NCI-H1930 (cell line): ENCODE data around the gene SH3RF3.

Experiments
- DNase-seq, 2 experiments: peaks; one replicate each; lab custom pipeline; 2025; lab: John Stamatoyannopoulos, UW

SH3RF3 gene

DNA sequence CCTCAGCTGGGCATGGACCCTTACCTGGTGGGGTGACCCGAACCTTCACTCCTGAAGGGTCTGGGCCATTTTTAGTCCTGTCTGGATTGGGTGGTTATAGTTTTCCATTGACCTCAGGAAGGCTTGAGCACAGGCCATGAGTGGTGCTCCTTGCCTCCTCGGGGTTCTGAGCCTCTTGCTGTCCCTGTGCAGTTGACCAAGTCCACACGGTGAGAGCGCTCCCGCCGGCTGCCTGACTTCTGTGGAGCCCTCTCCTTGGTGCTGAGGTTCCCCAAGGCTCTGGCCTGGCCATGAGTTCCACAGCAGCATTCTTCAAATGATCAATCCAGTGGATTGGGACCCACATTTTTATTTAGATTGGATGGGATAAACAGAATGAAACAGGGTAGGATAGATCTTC lies 325.3 kb downstream of the SH3RF3 start:
- no peak for DNase-seq

DNA sequence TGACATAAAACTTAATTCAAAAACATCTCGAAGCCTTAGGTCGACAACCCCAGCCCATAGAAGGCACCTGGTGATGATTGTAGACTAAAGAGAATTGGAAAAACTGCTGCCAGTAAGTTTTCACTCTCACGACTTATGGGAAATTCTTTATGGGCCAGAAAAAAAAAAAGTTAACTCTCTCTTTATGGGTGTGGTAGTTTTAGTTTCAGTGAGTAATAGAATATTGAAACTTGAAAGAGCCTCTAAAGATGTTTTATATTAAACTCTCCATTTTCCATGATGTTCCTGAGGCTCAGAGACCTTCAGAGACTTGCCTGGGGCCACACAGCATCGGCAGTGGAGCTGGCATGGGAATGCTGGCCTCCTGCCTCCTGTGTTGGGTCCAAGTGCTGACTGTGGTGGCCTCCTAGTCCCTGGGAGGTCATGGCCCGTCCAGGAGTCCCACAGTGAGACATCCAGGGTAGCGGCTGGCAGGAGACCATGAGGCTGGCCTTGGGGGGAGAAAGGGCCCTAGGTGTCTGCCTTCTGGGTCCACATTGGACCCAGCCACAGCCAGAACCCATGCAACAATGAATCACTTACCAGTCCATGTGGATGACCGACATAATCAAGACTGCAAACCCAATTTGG lies 325.9 kb downstream of the SH3RF3 start:
- no peak for DNase-seq

DNA sequence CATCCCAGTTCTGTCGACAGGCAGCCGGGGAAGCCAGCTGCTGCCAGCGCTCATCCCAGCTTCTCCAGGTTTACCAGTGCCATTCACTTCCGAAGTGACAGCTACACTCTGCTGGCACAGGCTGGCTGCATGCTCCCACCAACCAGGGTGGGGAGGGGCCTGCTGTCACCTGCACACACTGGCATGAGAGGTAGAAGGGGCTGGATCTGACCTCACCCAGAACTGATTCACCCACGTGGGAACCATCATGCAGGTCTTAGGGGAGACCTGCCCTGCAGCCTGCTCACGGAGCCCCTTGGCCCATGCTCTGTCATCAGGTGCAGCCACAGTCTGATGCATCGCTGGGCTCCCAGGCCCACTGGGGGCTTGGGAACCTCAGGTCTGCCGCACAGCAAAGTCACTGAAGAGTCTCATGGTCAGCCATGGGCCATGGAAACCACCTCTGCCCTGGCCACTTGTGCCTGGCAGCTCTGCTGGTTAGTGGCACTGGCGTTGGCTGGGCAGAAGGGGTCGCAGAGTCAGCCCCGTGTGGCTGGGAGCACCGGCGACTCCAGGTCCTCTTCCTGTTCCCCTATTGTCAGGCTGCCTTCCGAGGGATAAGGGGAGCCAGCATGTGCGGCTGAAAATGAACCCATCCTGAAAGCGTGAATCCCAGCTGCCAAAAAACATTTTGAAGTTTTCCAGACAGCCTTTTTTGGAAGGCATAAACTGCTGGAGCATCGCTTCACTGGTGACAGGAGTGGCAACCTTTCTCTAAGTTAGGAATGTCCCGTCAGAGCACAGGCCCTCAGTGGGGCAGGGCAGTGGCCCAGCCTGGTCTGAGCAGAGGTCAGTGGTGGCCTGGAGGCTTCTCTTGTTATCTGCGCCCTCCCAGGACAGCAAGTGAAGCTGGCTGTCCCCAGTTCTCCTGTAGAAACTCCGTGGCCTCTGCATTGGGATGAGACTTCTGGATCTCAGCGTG lies 327.0 kb downstream of the SH3RF3 start:
- DNase-seq: no peak

DNA sequence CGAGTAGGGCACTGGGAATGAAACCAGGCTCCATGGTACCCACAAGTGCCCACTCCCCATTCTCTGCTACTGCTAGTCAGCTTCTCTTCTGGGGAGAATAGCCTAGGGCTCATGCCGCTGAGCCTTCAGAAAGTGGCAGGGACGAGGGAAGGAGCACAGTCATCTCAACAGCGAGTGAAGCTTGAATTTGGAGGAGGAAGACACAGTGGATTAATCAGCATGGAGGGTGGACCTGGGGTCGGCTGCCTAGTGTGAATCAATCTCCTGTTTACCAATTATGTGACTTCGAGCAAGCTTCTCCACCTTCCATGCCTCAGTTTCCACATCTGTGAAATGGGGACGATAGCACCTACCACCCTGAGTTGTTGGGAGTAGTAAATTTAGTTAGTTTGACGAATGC lies 327.8 kb downstream of the SH3RF3 start:
- DNase-seq: no peak

DNA sequence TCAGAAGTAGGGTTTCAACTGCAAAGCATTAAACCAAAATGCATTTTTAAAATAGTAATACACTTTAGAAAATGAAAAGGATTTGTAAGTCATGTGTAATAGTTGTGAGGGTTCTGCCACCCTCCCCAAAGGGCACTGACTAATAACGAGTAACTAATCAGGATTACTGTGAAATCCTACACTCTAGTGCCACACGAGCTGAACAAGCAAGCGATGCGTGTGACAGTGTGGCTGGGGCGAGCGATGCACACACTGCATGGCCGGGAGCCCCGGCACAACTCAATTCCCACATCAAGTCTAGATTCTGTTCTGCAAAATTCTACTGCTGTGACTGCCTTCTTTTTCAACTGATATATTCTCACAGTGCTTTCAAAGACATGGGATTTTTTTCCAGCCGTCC lies 328.4 kb downstream of the SH3RF3 start:
- no peak for DNase-seq

DNA sequence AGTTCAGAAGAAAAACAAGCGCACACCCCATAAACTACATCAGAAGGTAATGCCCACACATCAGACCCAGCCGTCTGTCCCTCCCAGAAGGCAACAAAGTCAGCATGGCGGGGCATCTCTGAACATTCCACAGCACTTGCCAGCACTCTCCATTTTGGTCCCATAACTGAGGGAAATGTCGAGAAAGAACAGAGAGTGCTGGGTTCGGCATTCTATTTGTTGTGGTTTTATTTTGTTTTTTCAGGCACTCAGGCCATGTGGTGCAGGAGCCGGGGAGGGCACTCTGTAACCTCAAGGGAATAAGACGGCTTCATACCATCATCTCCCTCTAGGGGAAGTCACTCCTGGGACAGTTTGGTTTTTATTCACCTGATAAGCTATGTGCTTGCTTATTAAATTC lies 328.8 kb downstream of the SH3RF3 start:
- no peak for DNase-seq

DNA sequence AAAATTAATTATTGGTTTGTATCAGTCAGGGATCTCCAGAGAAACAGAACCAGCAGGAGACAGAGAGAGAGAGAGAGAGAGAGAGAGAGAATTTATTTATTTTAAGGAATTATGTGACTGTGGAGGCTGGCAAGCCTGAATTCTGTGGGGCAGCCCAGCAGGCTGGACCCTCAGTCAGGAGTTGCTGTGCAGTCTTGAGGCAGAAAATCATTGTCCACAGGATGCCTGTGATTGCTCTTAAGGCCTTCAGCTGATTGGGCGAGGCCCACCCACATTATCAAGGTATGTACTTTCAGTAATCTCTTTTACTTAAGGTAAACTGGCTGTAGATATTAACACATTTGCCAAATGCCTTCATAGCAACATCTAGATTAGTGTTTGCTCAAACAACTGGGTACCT lies 329.5 kb downstream of the SH3RF3 start:
- DNase-seq: no peak

DNA sequence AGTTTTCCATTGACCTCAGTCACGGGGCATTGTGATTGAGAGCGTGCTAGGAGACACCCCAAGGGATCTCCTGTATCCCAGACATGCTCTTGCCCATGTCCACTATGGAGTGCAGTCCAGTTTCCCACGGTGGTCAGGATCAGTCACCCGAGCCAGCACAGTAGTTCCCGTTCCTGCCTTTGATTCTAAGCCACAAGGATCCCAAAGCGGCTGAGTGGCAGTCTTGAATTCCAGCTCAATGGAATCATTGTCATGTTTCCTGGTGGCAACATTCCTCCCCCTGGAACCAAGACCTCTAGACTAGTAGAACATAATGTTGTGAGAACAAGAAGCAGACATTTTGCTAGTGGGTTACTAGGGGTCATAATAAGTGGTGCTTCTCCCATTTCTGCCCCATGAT lies 330.5 kb downstream of the SH3RF3 start:
- no peak for DNase-seq

DNA sequence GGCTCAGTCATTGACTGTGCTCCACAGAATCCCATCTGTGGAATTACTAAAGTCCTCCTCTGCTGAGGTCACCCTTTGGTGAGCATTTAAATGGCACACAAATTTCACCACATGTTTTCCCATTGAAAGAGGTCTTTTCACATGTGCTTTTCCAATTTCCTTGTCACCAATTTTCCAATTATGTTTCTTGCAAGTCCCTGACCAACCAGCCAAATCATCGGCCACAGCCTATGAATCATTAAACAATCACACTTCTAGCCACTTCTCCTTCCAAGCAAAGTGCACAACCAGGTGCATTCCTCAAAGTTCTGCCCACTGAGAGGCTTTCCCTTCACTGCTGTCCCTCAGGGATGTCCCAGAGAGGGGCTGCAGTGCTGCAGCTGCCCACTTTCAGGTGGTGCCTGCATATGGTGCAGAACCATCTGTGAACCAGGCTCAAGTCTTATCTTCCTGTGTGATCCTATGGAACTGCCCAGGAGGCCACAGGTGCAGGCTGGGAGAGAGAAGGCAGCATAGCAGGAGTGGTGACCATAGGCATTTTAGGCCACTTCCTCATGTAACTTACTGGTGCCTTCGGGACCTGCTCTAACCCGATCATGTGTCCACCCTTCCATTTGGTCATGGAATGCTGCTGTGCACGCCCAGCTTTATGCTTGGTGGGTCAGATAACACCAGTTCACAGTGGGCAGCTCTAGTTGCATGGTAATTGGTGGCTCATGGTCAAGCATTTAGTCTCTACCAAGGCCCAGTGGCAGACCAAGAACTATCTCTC lies 331.7 kb downstream of the SH3RF3 start:
- no peak for DNase-seq

DNA sequence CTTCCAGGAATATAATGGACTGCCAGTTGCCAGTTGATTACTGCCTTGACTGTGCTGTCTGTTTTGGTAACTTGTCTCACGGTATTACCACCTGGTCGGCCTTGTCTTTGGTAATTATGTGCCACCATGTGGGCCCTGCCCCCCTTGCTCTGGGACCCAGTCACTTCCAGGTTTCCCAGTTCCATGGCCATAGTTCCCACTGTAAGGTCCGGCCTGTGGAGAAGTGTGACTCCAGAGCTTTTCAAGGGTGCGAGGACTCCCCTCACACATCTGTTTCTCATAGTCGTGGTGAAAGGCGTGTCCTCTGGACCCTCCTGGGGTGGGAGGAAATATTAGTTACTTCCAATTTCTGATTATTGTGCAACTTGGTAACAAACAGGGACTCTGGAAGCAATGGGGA lies 334.2 kb downstream of the SH3RF3 start:
- DNase-seq: no peak

DNA sequence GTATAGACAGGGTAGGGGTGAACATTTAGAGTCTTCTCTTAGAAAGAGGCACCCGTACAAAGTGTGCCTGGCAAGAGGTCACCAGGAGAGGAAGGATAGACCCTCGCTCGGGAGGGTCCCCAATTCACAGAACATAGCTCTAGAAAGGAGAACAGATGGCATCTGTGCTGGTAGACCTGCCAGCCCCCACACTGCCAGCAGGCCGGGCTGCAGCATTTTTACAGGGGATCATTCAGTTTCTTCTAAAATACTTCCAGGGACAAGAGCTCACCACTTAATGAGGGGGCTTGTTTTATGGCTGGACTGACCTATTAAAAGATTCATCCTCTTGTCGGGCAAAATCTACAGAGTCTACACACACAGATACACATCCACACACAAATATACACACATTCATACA lies 334.9 kb downstream of the SH3RF3 start:
- DNase-seq: no peak

DNA sequence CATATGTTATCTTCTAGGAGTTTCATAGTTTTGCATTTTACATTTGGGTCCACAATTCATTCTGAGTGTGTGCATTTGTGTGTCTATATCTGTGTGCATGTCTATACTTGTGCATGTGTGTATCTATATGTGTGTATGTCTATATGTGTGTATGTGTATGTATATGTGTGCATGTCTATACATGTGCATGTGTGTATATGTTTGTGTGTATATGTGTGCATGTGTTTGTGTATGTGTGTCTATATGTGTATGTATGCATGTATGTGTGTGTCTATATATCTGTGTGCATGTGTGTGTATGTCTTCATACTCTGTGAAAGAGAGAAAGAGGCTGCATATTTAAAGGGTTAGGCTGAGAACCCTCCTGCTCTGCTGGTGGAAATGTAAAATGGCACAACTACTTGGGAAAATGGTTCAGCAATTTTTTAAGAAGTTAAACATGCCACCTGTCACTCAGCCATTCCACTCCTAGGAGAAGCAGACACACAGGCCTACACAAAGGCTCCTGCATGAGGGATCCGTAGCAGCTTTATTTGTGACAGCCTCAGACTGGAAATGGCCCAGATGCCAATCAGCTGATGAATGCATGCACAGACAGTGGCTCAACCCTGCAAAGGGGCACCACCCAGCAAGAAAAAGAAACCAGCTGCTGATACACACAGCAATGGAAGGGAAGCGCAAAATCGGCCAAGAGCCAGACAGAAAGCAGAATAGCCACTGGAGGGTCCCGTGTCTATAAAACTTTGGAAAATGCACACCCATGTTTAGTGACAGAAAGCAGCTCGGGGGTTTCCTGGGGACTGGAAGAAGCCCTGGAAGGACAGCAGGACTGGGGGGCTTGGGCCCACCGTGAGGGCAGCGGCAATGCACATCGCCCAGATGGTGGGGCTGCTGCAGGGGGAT lies 337.9 kb downstream of the SH3RF3 start:
- no peak for DNase-seq

DNA sequence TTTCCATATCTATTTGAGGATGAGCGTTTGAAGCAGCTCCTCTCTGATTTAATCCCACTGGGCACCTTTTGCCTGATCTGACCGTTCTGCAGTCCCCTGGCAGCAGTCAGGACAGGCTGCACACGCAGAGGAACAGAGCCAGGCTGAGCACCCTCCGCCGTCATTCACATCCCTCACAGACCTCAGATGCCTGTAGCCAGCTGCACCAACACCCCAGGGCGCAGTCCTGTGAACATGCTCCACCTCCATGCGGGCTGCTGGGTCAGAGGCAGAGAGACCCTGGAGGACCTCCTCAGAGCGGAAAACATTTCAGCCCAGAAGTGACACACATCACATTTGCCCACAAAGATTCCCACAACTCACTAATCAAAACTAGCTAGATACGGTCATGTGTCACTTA lies 338.7 kb downstream of the SH3RF3 start:
- DNase-seq: no peak

DNA sequence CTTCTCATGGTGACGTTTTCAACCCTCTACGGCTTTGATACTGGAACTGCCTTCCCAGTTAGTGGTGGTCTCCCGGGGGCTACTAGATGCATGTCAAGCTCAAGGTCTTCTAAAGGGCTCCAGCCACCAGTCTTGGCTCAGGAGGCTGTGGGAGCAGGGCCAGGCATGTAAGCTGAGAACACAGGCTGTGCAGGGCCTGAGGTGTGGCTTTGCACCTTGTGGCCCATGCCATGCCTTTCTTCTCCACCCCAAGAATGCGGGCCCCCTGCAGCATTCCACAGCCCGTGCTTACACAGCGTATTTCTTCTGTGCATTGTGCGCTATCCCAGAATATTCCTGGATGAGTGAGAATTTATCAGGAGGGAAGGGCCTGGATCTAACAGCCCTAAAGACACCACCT lies 339.9 kb downstream of the SH3RF3 start:
- no peak for DNase-seq

DNA sequence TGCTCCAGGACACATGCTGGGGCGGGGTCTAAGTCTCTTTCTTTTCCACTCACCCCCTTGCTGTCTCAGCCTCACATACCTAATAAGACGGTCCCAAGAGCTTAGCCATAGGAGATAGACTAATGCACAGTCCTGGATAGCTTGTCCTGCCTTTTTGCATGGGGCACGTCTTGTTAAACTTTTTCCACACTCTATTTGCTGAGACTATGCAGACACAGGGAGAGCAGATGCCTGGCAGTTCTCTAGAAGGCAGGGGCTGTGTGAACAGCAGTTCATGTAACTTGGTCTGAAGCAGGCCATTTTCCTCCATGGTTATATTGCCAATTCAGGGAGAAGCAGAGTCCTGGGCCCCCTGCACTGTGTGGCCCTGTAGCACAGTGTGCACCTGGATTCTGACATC lies 342.7 kb downstream of the SH3RF3 start:
- DNase-seq: no peak

DNA sequence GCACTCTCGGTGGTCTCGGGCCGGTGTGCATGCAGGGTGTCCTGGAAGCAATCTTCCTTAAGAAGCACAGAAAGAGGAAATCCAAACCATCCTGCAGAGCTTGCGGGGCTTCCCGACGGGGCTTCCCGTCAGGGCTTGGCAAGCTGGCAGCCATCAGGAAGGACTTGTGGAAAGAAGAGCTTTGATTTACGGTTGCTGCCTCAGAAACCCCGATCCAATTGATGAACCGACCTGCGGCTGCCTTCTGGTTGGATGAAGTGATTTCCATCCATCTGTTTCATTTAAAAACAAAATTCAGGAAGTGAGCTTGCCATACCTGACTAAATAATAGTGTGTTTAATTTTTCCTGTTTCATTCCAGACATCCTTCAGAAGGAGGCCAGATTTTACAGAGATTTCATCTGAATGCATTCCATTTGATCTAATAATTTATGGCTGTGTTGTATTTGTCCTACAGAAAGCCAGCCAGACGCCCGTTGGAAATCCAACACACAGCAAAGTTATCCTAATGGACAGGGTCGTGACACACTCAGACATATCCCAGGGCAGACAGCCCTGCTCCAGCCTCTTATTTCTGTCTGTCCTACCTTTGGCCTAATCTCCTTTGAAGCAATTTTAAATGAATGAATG lies 343.4 kb downstream of the SH3RF3 start:
- DNase-seq: no peak

DNA sequence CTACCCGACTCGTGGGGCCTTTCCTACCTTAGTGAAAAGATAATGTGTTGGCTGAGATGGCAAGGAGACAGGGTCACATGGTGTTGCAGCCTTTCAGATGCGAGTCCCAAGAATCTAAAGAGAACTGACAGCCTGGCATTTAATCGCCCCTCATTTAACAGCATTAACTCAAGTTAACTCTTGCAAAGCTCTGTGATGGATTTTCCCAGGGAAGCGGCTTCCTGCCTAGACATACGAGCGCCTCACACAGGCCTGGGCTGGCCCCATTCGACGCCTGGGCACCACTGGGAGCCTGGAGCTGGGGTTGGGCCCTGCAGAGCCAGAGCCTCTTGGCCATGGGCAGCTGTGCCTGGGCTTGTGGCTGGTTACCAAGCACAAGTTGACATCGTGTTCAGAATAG lies 344.0 kb downstream of the SH3RF3 start:
- no peak for DNase-seq

DNA sequence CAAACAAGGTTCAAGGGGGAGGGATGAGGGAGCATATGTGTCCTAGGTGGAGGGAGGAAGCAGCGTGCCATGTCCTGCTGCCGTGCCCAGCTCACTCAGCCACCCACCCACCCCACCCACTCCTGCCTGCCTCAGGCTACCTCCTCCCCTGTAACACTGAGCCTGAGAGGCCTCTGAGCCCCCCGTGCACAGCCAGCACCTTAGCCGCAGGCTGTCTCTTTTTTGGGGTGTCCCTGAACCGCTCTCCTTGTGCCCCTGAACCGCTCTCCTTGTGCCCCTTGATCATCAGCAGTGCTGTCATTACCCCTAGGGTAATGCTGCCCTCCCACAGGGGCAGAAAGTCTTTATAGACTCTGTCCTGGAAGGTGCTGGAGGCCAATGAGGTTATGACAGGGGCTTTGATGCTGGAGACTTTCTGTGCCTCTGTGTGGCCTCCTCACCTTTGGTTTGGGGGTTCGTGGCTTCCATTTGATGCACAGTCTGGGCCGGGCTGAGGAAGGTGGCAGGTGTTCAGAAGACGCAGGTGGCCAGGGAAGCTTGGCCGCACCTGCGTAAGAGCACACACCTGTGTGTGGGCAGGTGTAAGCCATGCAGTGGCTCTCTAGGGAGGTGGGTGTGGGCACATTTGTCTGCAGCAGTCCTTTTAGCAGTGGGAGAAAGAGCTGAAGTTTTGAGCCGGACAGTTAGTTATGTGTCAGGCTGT lies 344.8 kb downstream of the SH3RF3 start:
- no peak for DNase-seq

DNA sequence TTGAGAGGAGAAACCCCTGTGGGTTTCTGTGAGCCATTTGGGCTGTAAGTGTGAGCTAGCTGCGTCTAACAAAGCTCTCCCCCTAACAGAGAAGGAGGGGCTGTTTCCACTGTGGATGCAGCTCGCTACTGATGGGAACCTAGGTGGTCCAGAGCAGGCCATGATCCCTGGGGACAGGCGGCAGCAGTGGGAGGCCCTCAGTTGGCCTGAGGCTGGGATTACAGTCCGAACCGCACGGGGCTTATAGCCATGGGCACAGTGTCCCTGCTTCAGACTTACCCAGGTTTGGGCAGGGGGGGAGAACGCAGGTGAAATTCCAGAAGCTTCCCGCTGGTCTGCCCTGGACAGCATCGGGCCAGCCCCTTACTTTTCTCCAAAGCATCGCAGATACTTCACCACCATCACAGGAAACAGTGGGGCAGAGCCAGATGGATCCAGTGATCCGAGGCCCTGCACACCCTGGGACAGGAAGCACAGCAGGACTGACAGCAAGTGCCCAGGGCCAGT lies 345.4 kb downstream of the SH3RF3 start:
- no peak for DNase-seq

DNA sequence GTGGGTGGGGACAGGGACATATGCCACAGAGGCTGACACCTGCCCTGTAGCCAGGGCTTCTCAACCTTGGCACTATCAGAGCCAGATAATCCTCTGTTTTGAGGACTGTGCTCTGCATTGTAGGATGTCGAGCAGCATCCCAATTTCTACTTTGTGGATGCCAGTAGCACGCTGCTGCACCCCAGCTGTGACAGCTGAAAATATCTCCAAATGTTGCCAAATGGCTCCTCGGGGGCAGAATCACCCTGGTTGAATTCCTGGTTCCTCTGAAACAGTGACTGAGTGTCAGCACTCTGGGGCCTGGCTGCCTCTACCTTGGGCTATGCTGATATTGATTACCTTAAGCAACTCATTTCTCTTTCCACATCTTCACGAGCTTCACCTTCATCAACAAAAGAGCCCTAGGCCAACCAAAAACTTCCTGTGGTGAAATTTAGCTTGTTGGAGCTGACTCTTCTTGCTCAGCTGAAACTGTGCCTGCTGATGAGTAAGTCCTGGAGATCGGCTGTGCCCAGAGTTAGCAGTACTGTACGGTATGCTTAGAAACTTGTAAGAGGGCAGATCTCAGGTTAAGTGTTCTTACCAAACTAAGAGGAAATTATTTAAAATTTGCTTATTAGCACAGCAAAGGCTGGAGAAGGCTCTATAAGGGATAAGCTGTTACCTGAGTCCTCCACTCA lies 346.7 kb downstream of the SH3RF3 start:
- DNase-seq: no peak
